AG09309 (cell line): Measurements from ENCODE around the gene OBSL1.

ENCODE experiments used
- DNase-seq: peaks from one replicate; pipeline ENCODE4 v3.0.0-alpha.2; 2010; ENCODE audit warnings: low read depth
- H3K4me3 ChIP-seq: 2 replicates; pipeline ENCODE4 v1.5.1; 2011; ENCODE audit warnings: mild to moderate bottlenecking, low read depth, low read length, moderate library complexity; ENCODE audit not compliant: control insufficient read depth
- CTCF ChIP-seq: IDR thresholded peaks from 2 replicates; pipeline ENCODE4 v1.5.1; 2011; ENCODE audit warnings: mild to moderate bottlenecking, low read depth, low read length, inconsistent platforms; ENCODE audit not compliant: insufficient read depth, control insufficient read depth; ENCODE audit errors: missing control alignments

OBSL1 gene

GRCh38 chr2:219572237-219573001, 1.1 kb upstream of the OBSL1 start, which contains the start of gene INHA:
Gene INHA (plus strand): TSS chr2:219572310. CDS start chr2:219572375, 65 bp downstream.
- no peak for TF ChIP-seq CTCF
- H3K4me3 ChIP-seq = peak within 1 kb of the TSS; percentile 69
- no peak for DNase-seq

GRCh38 chr2:219570924-219571310, 422 bp downstream of the OBSL1 start:
- no peak for DNase-seq
- peak overlapping the region; percentile 69 for H3K4me3 ChIP-seq

GRCh38 chr2:219570194-219570923, 980 bp downstream of the OBSL1 start:
- peak overlapping the region; percentile 69 for H3K4me3 ChIP-seq
- DNase-seq = no peak
- no peak for TF ChIP-seq CTCF

More at GRCh38 chr2:219570924-219571310, 422 bp downstream of the OBSL1 start:
- TF ChIP-seq CTCF = no peak

- no peak for DNase-seq
- H3K4me3 ChIP-seq = peak overlapping the region; percentile 69; the same call in 1 of the 2 replicates
- TF ChIP-seq CTCF = no peak
Observed at GRCh38 chr2:219569635-219570034, 1.7 kb downstream of the OBSL1 start.

- TF ChIP-seq CTCF = no peak
- no peak for DNase-seq
- H3K4me3 ChIP-seq = no peak overlapping the region
Observed at GRCh38 chr2:219569041-219569440, 2.3 kb downstream of the OBSL1 start.

GRCh38 chr2:219567791-219568361, 3.5 kb downstream of the OBSL1 start:
- no peak for DNase-seq
- no peak for TF ChIP-seq CTCF
- no peak overlapping the region for H3K4me3 ChIP-seq
